GM12874 (cell line): ENCODE measurements around the gene HOXB8.

ENCODE experiments used
- TF ChIP-seq, protein P1 (sequence below): IDR thresholded peaks from 2 replicates; pipeline ENCODE4 v1.5.1; 2011; ENCODE audit warnings: low read depth, mild to moderate bottlenecking, control low read depth, low read length, moderate library complexity; ENCODE audit not compliant: insufficient read depth

HOXB8 gene

DNA sequence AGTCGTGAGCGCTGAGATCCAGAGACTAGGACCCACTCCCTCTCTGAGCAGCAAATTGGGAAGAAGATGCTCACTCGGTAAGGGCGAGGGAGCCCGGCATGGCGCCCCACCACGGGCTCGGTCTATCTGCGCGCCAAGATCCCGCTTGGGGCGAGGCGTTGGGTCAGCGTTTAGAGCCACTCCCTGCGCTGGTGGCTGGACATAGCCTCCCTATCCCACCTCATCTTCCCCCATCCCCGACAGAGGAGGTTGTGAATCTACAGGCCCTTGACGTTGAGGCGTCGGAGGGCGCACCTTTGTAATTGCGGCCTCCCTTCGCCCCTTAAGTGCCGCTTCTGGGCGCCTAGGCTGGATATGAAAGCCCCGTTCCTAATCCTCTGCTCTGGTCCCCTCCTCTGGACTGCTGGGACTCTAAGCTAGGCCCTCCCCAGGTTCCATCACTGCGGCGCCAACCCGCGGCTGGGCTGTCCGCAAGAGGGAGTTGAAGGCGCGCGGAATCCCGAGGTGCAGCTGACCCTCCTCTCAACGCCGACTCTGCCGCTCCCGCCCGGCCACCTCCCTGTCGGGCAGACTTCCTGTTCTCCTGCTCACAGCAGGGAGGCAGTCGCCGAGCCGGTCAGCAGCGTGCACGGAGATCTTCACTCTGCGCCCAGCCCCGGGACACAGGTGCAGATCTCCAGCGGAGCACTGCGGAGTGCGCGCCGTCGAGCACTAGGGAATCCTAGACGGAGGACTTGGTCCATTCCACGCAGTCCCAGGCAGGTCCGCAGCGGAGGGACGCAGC, 27.2 kb upstream of the HOXB8 start:
- TF ChIP-seq, protein P1, sequence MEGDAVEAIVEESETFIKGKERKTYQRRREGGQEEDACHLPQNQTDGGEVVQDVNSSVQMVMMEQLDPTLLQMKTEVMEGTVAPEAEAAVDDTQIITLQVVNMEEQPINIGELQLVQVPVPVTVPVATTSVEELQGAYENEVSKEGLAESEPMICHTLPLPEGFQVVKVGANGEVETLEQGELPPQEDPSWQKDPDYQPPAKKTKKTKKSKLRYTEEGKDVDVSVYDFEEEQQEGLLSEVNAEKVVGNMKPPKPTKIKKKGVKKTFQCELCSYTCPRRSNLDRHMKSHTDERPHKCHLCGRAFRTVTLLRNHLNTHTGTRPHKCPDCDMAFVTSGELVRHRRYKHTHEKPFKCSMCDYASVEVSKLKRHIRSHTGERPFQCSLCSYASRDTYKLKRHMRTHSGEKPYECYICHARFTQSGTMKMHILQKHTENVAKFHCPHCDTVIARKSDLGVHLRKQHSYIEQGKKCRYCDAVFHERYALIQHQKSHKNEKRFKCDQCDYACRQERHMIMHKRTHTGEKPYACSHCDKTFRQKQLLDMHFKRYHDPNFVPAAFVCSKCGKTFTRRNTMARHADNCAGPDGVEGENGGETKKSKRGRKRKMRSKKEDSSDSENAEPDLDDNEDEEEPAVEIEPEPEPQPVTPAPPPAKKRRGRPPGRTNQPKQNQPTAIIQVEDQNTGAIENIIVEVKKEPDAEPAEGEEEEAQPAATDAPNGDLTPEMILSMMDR, result no peak

DNA sequence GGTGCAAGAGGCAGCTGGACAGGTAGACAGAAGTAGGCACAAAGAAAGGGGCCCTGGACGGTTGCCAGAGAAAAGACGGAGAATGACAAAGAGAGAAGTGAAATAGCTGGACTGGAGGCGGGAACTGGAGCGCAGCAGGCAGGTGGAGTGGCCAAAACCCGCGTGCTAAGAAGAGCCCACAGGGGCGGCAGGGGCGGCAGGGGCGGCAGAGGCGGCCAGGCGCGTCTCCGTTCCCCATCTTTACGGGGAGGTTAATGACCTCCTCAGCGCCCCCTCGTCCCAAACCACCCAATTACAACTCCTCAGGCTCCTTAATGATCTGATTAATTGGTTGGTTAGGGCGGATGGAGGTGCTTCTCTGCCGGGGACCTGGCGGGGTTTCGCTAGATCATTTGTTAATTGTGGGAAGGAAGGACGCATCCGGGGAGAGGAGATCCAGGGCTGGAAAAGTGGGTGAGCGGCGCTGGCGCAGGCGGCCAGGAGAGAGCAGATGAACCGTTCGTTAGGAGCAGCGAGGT, 26.5 kb upstream of the HOXB8 start:
- TF ChIP-seq, protein P1, result no peak

DNA sequence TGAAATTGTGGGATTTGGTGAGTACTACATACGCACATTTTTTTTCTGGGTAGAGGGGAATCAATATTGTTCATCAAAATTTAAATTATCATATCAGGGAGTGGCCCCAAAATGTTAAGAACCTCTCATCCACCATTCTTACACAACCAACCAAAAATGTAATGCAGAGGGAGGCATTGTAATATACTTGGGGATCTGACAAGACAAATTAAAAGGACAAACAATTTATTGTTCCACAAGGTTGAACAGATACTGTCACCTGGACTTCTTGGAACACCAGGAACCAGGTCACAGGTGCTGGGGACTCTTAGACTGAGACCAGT, 25.7 kb upstream of the HOXB8 start:
- TF ChIP-seq, protein P1, result no peak

DNA sequence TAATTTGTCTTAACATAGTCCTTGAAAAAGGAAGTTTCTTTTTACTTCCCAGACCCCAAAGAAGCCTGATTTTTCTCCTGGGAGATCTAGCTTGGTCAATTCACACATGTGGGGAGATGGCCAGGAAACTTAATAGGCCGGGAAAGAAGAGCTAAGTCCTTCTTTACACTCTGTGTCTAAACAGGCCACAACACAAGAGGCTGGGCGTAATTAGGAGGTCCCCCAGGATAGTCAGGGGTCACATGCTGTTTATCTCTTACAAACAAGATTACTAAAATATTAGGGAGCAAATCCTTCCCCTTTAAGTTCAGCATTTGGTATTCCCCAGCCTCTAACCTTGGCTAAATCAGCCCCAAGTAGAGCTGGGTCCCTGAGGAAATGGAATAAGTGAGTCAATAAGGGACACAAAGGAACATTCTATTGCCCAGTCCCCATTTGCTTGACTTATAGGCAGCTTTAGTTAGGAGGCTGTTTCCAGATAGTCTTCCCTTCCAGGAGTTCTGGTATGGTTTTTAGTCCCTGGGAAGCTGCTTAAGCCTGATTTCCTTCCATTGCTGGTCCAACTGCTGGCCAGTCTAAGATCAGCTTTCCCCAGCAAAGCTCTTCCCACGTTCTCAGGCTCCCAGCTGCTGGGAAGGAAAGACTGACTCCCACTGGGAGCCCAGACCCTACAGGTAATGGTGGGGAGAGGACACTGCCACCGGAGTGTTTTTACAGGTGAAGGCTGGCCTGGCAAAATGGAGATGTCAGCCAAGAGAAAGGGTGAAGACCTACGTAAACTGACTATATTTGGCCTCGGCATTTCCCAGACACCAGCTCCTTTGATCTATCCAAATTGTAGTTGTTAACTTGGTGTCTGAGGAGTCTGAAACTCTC, 25.1 kb upstream of the HOXB8 start:
- TF ChIP-seq, protein P1, result no peak

DNA sequence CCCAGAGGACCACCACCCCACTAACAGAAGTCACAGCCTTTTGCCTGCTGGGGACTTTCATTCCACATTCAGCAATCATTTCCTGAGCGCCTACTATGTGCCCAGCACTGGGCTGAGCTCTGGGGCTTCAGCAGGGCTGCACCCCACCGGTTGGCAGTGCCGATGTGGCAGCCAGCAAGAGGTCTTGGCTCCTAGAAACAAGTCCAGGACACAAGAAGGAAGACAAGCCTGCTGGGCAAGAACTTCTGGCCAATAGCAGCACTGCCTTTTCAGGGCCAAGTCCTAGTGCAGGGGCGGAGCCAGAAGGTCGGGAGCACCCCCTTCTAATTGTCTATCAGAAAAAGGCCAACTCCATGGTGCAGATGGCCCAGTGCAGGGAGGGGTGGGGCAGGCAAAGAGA, 24.0 kb upstream of the HOXB8 start:
- TF ChIP-seq, protein P1, result no peak

DNA sequence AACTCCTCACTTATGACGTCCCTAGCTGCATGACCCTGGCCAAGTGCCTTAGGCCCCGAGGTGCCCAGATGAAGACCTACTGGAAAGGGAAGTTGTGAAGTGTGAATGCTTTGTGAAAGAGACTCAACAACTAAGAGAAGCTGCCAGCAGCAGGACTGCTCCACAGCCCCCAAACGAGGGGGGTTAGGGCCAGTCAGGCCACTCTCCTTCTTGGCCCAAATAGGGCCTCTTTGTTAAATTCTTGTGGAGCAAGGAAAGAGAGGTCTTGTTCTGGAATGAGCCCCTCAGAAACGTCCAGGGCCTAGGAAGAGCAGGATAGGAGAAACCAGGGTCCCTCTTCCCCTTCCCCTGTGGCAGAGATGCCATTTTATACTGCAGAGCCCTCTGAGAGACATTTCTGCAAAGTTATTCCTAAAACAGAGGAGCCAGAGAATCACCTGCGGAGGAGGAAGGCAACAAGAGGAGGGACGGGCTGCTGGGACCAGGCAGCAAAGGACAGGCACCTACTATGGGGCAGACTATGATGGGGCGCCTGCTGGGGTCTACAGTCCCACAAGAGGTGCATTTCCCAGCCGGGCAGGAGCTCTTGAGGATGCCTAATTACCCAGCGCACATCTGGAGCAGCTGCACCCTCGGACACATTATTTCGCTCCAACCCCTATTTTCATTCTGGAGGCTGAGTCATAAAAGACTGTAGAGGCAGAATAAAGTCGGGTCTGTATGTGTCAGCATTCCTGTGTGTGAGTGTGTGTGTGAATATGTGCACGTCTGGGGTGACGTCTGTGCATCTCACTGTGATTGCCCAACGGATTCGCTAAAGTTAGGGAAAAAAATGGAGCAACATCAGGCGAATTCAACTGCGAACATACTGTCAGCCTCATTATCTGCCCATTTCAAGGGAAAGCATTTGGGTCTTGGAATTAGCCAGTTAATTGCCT, 22.5 kb upstream of the HOXB8 start:
- TF ChIP-seq, protein P1, result no peak
